Parathyroid adenoma (tissue), 2 donors: ENCODE results near the gene BFAR.
"Not testable (repeated sequence)": the region's sequence is repeated elsewhere in the genome, so short reads cannot be mapped to it uniquely, and the experiment has no call there.

Source experiments
- H2AFZ ChIP-seq: fragments of 300-600 bp; sonication (generic); one replicate; pipeline ENCODE4 v1.7.0; 2017; ENCODE audit warnings: antibody characterized with exemption, mild to moderate bottlenecking
- H3K27ac ChIP-seq: fragments of 300-600 bp; sonication (generic); one replicate; pipeline ENCODE4 v1.7.0; 2017
- H3K27me3 ChIP-seq: fragments of 300-600 bp; sonication (generic); one replicate; pipeline ENCODE4 v1.7.0; 2017; ENCODE audit warnings: low read length; ENCODE audit not compliant: control insufficient read depth, insufficient read depth
- H3K36me3 ChIP-seq: fragments of 300-600 bp; sonication (generic); one replicate; pipeline ENCODE4 v1.7.0; 2017; ENCODE audit warnings: low read length; ENCODE audit not compliant: control insufficient read depth, insufficient read depth
- H3K4me1 ChIP-seq: fragments of 300-600 bp; sonication (generic); one replicate; pipeline ENCODE4 v1.7.0; 2017; ENCODE audit warnings: control low read depth
- H3K4me2 ChIP-seq: fragments of 300-600 bp; sonication (generic); one replicate; pipeline ENCODE4 v1.7.0; 2017; ENCODE audit warnings: low read length
- H3K4me3 ChIP-seq: fragments of 300-600 bp; sonication (generic); one replicate; pipeline ENCODE4 v1.7.0; 2017; ENCODE audit warnings: low read depth, low read length
- H3K79me2 ChIP-seq: fragments of 300-600 bp; sonication (generic); one replicate; pipeline ENCODE4 v1.7.0; 2017; ENCODE audit warnings: control low read depth
- H3K9ac ChIP-seq: fragments of 300-600 bp; sonication (generic); one replicate; pipeline ENCODE4 v1.7.0; 2017; ENCODE audit warnings: mild to moderate bottlenecking
- H3K9me3 ChIP-seq: fragments of 300-600 bp; sonication (generic); one replicate; pipeline ENCODE4 v1.7.0; 2017; ENCODE audit warnings: low read length; ENCODE audit not compliant: control insufficient read depth
- TF ChIP-seq, protein P1 (sequence below): fragments of 300-600 bp; sonication (generic); IDR thresholded peaks from one replicate; pipeline ENCODE4 v1.7.0; 2017; ENCODE audit warnings: antibody characterized with exemption, mild to moderate bottlenecking
- donor health status: primary hyperparathyroidism.

Gene BFAR

GRCh38 chr16:14628806-14629611 is 3.7 kb upstream of the BFAR start:
- TF ChIP-seq, protein P1, sequence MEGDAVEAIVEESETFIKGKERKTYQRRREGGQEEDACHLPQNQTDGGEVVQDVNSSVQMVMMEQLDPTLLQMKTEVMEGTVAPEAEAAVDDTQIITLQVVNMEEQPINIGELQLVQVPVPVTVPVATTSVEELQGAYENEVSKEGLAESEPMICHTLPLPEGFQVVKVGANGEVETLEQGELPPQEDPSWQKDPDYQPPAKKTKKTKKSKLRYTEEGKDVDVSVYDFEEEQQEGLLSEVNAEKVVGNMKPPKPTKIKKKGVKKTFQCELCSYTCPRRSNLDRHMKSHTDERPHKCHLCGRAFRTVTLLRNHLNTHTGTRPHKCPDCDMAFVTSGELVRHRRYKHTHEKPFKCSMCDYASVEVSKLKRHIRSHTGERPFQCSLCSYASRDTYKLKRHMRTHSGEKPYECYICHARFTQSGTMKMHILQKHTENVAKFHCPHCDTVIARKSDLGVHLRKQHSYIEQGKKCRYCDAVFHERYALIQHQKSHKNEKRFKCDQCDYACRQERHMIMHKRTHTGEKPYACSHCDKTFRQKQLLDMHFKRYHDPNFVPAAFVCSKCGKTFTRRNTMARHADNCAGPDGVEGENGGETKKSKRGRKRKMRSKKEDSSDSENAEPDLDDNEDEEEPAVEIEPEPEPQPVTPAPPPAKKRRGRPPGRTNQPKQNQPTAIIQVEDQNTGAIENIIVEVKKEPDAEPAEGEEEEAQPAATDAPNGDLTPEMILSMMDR = no peak
- H3K4me2 ChIP-seq = peak overlapping the region; percentile 79
- peak overlapping the region; percentile 81 for H3K27ac ChIP-seq
- H3K4me1 ChIP-seq = peaks cover 4% of the 10 kb centered on the region
- H3K27me3 ChIP-seq = no peaks in the 10 kb centered on the region
- H3K36me3 ChIP-seq = no peaks in the 10 kb centered on the region
- H3K9ac ChIP-seq = peak overlapping the region; percentile 4
- peak overlapping the region; percentile 87 for H2AFZ ChIP-seq
- H3K4me3 ChIP-seq = peak overlapping the region; percentile 74
- H3K79me2 ChIP-seq = peaks cover 19% of the 10 kb centered on the region
- no peaks in the 10 kb centered on the region for H3K9me3 ChIP-seq

- Histone ChIP-seq H3K4me2 (peak overlapping the region; percentile 79), H3K4me3 (peak overlapping the region; percentile 74), H3K27me3 (no peaks in the 10 kb centered on the region), H3K9me3 (no peaks in the 10 kb centered on the region), H3K36me3 (no peaks in the 10 kb centered on the region), H2AFZ (peak overlapping the region; percentile 87), H3K79me2 (peaks cover 24% of the 10 kb centered on the region), H3K27ac (peak overlapping the region; percentile 81), H3K9ac (peak overlapping the region; percentile 55), H3K4me1 (peaks cover 10% of the 10 kb centered on the region)
- TF ChIP-seq, protein P1 = no peak
Observed at GRCh38 chr16:14629612-14629918, 3.2 kb upstream of the BFAR start.

GRCh38 chr16:14629919-14630619 is 2.7 kb upstream of the BFAR start, which contains the start of gene PARN:
TSS of gene PARN (minus strand) at chr16:14630260. CDS start at chr16:14630125, 135 bp downstream.
- Histone ChIP-seq H2AFZ (peak within 1 kb of the TSS; percentile 87), H3K27ac (peak within 1 kb of the TSS; percentile 81), H3K9me3 (no peaks in the 10 kb centered on the region), H3K9ac (peak within 1 kb of the TSS; percentile 55), H3K4me3 (peak within 1 kb of the TSS; percentile 74), H3K79me2 (peaks cover 24% of the 10 kb centered on the region), H3K4me2 (peak within 1 kb of the TSS; percentile 87), H3K27me3 (no peaks in the 10 kb centered on the region), H3K36me3 (no peaks in the 10 kb centered on the region), H3K4me1 (peaks cover 10% of the 10 kb centered on the region)
- TF ChIP-seq, protein P1 = no peak

GRCh38 chr16:14630620-14631330 is 2.0 kb upstream of the BFAR start:
- not testable (repeated sequence) for H3K36me3 ChIP-seq, H3K27me3 ChIP-seq, H3K9me3 ChIP-seq, H3K9ac ChIP-seq, H3K4me1 ChIP-seq
- H3K4me3 ChIP-seq = peak overlapping the region; percentile 74
- H3K79me2 ChIP-seq = peaks cover 24% of the 10 kb centered on the region
- H3K4me2 ChIP-seq = peak overlapping the region; percentile 87
- peak overlapping the region; percentile 81 for H3K27ac ChIP-seq
- peak overlapping the region; percentile 87 for H2AFZ ChIP-seq

- peaks cover 11% of the 10 kb centered on the region for H3K4me1 ChIP-seq
- no peaks in the 10 kb centered on the region for H3K9me3 ChIP-seq
- H3K27ac ChIP-seq = no peak overlapping the region
- peak overlapping the region; percentile 78 for H3K4me2 ChIP-seq
- no peak overlapping the region for H3K4me3 ChIP-seq
- H3K27me3 ChIP-seq = no peaks in the 10 kb centered on the region
- TF ChIP-seq, protein P1 = no peak
- H3K36me3 ChIP-seq = no peaks in the 10 kb centered on the region
- H2AFZ ChIP-seq = no peak overlapping the region
- no peak overlapping the region for H3K9ac ChIP-seq
- peaks cover 34% of the 10 kb centered on the region for H3K79me2 ChIP-seq
Observed at GRCh38 chr16:14634389-14634725, 1.6 kb downstream of the BFAR start.
